HepG2 (cell line): ENCODE data around the gene STIM1. TPM values are rescaled to one million over a fixed set of nuclear protein-coding genes. Genes with fewer than 3 reads are reported as not detected.

Source experiments
- ATAC-seq: fragments of 200-7000 bp; cut with Tn5 transposase; 3 replicates; pipeline ENCODE4 v1.9.1; 2020; ENCODE audit warnings: mild to moderate bottlenecking, moderate library complexity
- BruUV-seq: library from RNA; stranded (reverse); fragments of 400-500 nt; replicated peaks from 2 replicates; lab custom pipeline; 2021; lab: Mats Ljungman, UMichigan
- CTCF ChIA-PET: fragments of 300-600 bp; formaldehyde crosslinking; extraction: SDS; loops from one replicate; lab custom pipeline; 2021; ENCODE audit warnings: low total read pairs, inconsistent platforms, low intra/inter-chr PET ratio; lab: Yijun Ruan, JAX
- POLR2A ChIA-PET: fragments of 350-600 bp; sonication (Branson Sonifier 250); formaldehyde crosslinking; loops from one replicate; lab custom pipeline; 2020; ENCODE audit warnings: antibody characterized with exemption, inconsistent platforms; lab: Yijun Ruan, JAX
- DNase-seq: peaks from one replicate; pipeline ENCODE4 v3.0.0-alpha.2; 2015; ENCODE audit warnings: low spot score
- FAIRE-seq: peaks from 3 replicates; lab custom pipeline; 2011; peaks lifted over from hg19 to GRCh38; lab: Jason Lieb, UNC
- H2AFZ ChIP-seq: one replicate; pipeline ENCODE4 v1.6.1; 2011; ENCODE audit warnings: low read length, inconsistent platforms
- H3K27ac ChIP-seq: fragments of 300-600 bp; 3 replicates; pipeline ENCODE4 v1.8.0; 2011; ENCODE audit warnings: mixed run types, mild to moderate bottlenecking, mixed read lengths, low read length, inconsistent platforms; ENCODE audit not compliant: insufficient read depth; ENCODE audit errors: extremely low read length
- H3K27me3 ChIP-seq, 2 experiments: fragments of 200-600 bp in 1 of 2; 2 replicates in 1 of 2; 3 replicates in 1 of 2; pipeline versions ENCODE4 v1.6.0 to v1.8.0; 2011; ENCODE audit warnings: low read length in 2 of 2, mild to moderate bottlenecking in 2 of 2, moderate library complexity in 2 of 2, inconsistent platforms in 1 of 2; ENCODE audit not compliant: insufficient read depth in 2 of 2, control insufficient read depth in 1 of 2
- H3K36me3 ChIP-seq, 2 experiments: fragments of 200-600 bp in 1 of 2; replicated peaks in 1 of 2; 2 replicates in 1 of 2; 3 replicates in 1 of 2; pipeline versions ENCODE4 v1.5.1 to v1.8.0; 2011; ENCODE audit warnings: low read length in 2 of 2, inconsistent platforms in 1 of 2; ENCODE audit not compliant: insufficient read depth in 2 of 2, control insufficient read depth in 1 of 2
- H3K4me1 ChIP-seq: 2 replicates; pipeline ENCODE4 v1.5.1; 2012; ENCODE audit warnings: low read length, inconsistent platforms; ENCODE audit not compliant: insufficient read depth
- H3K4me2 ChIP-seq: 2 replicates; pipeline ENCODE4 v1.6.0; 2011; ENCODE audit warnings: low read depth, low read length, inconsistent platforms
- H3K4me3 ChIP-seq, 3 experiments: fragments of 200-600 bp in 1 of 3; sonication (generic), shearing (Covaris generic) in 1 of 3; replicated peaks in 1 of 3; 2 replicates each; pipeline ENCODE4 v1.5.1; 2011 to 2016; ENCODE audit warnings: low read length in 3 of 3, inconsistent platforms in 2 of 3, low read depth in 2 of 3, mild to moderate bottlenecking in 2 of 3, control low read depth in 1 of 3, mixed read lengths in 1 of 3; ENCODE audit not compliant: insufficient read depth in 1 of 3
- H3K79me2 ChIP-seq: one replicate; pipeline ENCODE4 v1.6.1; 2011; ENCODE audit warnings: low read length, inconsistent platforms; ENCODE audit not compliant: insufficient read depth
- H3K9ac ChIP-seq: 2 replicates; pipeline ENCODE4 v1.6.0; 2011; ENCODE audit warnings: mild to moderate bottlenecking, low read depth, low read length, inconsistent platforms; ENCODE audit not compliant: insufficient read depth
- H3K9me3 ChIP-seq: 2 replicates; pipeline ENCODE4 v1.5.1; 2012; ENCODE audit warnings: mild to moderate bottlenecking, low read length
- H4K20me1 ChIP-seq: 2 replicates; pipeline ENCODE4 v1.6.0; 2011; ENCODE audit warnings: inconsistent platforms, mild to moderate bottlenecking, low read length, moderate library complexity; ENCODE audit not compliant: insufficient read depth
- ARNTL ChIP-seq: sonication (generic); formaldehyde crosslinking; IDR thresholded peaks from 2 replicates; pipeline ENCODE4 v1.4.0; 2020; ENCODE audit warnings: mild to moderate bottlenecking, missing genetic modification reagents
- ATRX ChIP-seq: sonication (generic); formaldehyde crosslinking; IDR thresholded peaks from 2 replicates; pipeline ENCODE4 v1.4.0; 2020; ENCODE audit warnings: missing genetic modification reagents, borderline replicate concordance
- DR1 ChIP-seq: sonication (generic); formaldehyde crosslinking; IDR thresholded peaks from 2 replicates; pipeline ENCODE4 v1.8.0; 2021; ENCODE audit warnings: mild to moderate bottlenecking, missing genetic modification reagents, inconsistent platforms
- ELF3 ChIP-seq: IDR thresholded peaks from 2 replicates; pipeline ENCODE4 v1.6.1; 2016; ENCODE audit warnings: missing genetic modification reagents, missing compliant biosample characterization
- GFI1 ChIP-seq: sonication (generic); formaldehyde crosslinking; IDR thresholded peaks from 2 replicates; pipeline ENCODE4 v1.5.0; 2020; ENCODE audit warnings: missing genetic modification reagents, mild to moderate bottlenecking, borderline replicate concordance
- KLF9 ChIP-seq: IDR thresholded peaks from 2 replicates; pipeline ENCODE4 v1.6.1; 2016; ENCODE audit warnings: low read depth
- LCORL ChIP-seq, 2 experiments: fragments of 450-650 bp in 1 of 2; sonication (generic) in 1 of 2; formaldehyde crosslinking in 1 of 2; IDR thresholded peaks; 2 replicates each; pipeline versions ENCODE4 v1.5.0 to v1.6.1; 2017 to 2020; ENCODE audit warnings: antibody characterized with exemption in 1 of 2, missing genetic modification reagents in 1 of 2
- MIXL1 ChIP-seq: IDR thresholded peaks from 2 replicates; pipeline ENCODE4 v1.6.1; 2016
- SIN3A ChIP-seq: IDR thresholded peaks from 2 replicates; pipeline ENCODE4 v1.6.1; 2011; ENCODE audit warnings: low read depth, mild to moderate bottlenecking, control low read depth, low read length, borderline replicate concordance
- SKI ChIP-seq: fragments of 450-650 bp; IDR thresholded peaks from one replicate; pipeline ENCODE4 v1.6.1; 2018; ENCODE audit warnings: mild to moderate bottlenecking; ENCODE audit not compliant: partially characterized antibody
- TCF7 ChIP-seq: sonication (generic); IDR thresholded peaks from 2 replicates; pipeline ENCODE4 v1.6.1; 2016; ENCODE audit warnings: antibody characterized with exemption, low read depth
- ZNF34 ChIP-seq: sonication (generic); formaldehyde crosslinking; IDR thresholded peaks from 2 replicates; pipeline ENCODE4 v1.4.0; 2020; ENCODE audit warnings: mild to moderate bottlenecking, missing genetic modification reagents, borderline replicate concordance
- ZNF615 ChIP-seq: sonication (generic); formaldehyde crosslinking; IDR thresholded peaks from 2 replicates; pipeline ENCODE4 v1.5.0; 2020; ENCODE audit warnings: mild to moderate bottlenecking, missing genetic modification reagents, borderline replicate concordance
- WGBS: methylation state at CpG from one replicate; pipeline ENCODE4 v1.1.6; 2017; ENCODE audit warnings: low lambda C conversion rate; 5-methylcytosine and 5-hydroxymethylcytosine counted together
- in situ Hi-C: cut with HindIII; loops from 2 replicates; pipeline ENCODE4 v1.10.0; 2017; ENCODE audit warnings: low pct_unique_long_range_greater_than_20kb; ENCODE audit not compliant: extremely low pct_ligation_motif_present
- intact Hi-C: fragments of 100-400 bp; cut with micrococcal nuclease; formaldehyde crosslinking; loops from one replicate; pipeline ENCODE4 v1.10.0; 2022; ENCODE audit not compliant: unreplicated experiment
- polyA plus RNA-seq, 8 experiments: library from polyadenylated mRNA; depleted of rRNA in 3 of 8; stranded (reverse) in 7 of 8; unstranded in 1 of 8; fragments of >200 nt; fragmentation: Illumina TruSeq in 4 of 8; extraction: Trizol in 4 of 8; gene quantifications; 2 replicates each; pipeline versions ENCODE4 v1.2.1 to v1.2.3, GENCODE V29; 2011 to 2016; ENCODE audit warnings: low read depth in 4 of 8, missing spikeins in 1 of 8, mixed read lengths in 1 of 8; ENCODE audit not compliant: insufficient read depth in 1 of 8
- total RNA-seq, 5 experiments: library from RNA; depleted of rRNA; stranded (reverse); fragments of >200 nt; fragmentation: Illumina TruSeq; extraction: Trizol; gene quantifications; 2 replicates each; pipeline ENCODE4 v1.2.3, GENCODE V29; 2016; ENCODE audit warnings: low read depth in 1 of 5
- TF ChIP-seq, protein P1 (sequence below): sonication (generic); formaldehyde crosslinking; IDR thresholded peaks from 2 replicates; pipeline ENCODE4 v1.8.1; 2023; ENCODE audit warnings: mild to moderate bottlenecking, missing genetic modification reagents
- TF ChIP-seq, protein P2 (sequence below): sonication (generic); formaldehyde crosslinking; IDR thresholded peaks from 2 replicates; pipeline ENCODE4 v1.4.0; 2020; ENCODE audit warnings: missing genetic modification reagents, borderline replicate concordance
- TF ChIP-seq, protein P3 (sequence below): sonication (generic); formaldehyde crosslinking; IDR thresholded peaks from 2 replicates; pipeline ENCODE4 v1.4.0; 2020; ENCODE audit warnings: missing genetic modification reagents
- TF ChIP-seq, protein P4 (sequence below): sonication (generic); formaldehyde crosslinking; IDR thresholded peaks from 2 replicates; pipeline ENCODE4 v1.5.0; 2020; ENCODE audit warnings: mild to moderate bottlenecking, missing genetic modification reagents, borderline replicate concordance

Gene STIM1
- total and polyA plus RNA-seq, 2 of the 13 experiments (the other 11 are each of a cell fraction or from before 2014, with no cell fraction given): 19.2 to 28.5 TPM

DNA sequence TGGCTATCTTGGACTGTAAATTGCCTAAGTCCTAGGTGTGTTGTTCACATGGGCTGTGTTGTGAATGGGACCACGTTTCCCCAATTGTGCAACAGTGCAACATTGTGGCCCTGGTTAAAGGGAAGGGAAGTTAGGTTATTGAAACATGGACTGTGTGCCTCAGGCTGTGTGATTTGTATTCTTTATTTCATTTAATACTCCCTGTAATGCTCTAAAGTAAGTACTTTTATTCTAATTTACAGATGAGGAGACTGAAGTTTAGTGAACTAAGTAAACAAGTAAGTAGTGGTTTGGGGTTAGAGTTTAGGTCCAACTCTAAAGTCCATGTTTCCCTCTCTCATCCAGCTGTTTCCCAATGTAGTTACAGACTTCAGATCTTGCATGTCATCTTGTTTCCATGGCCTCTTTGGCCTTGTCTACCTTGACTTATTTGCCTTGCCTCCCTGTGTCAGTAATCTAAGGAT, 77.7 kb downstream of the STIM1 start:
- peak overlapping the region in 1 of 3 experiments; percentile 32; a peak in 1 of 6 replicates for H3K4me3 ChIP-seq
- peak overlapping the region; percentile 76 for H3K27ac ChIP-seq
- ATAC-seq (peak; percentile 88), DNase-seq (peak; percentile 88), FAIRE-seq (peak; percentile 92)
- POLR2A ChIA-PET: interaction anchor here (0.9 to 3.1 kb wide), 6 partner anchors 9 to 127 kb away, joined by 3 to 14 read pairs (median 6); partner anchors contain the start of gene STIM1
- peak overlapping the region; percentile 40 for H3K9ac ChIP-seq
- CTCF ChIA-PET: interaction anchor here (1.0 kb wide), 1 partner anchor 26 kb away, joined by 3 read pairs; no protein-coding TSS in a partner anchor
- no peaks in the 10 kb centered on the region for H3K9me3 ChIP-seq
- no peak overlapping the region for H2AFZ ChIP-seq
- in situ Hi-C loops (no loop called here), intact Hi-C loops (no loop called here)
- peaks cover 69% of the 10 kb centered on the region for H3K4me1 ChIP-seq
- WGBS: 12% methylated on average over 1 of the region's 1 CpG
- peak overlapping the region; percentile 59 for H3K4me2 ChIP-seq
- H4K20me1 ChIP-seq: no peaks in the 10 kb centered on the region
- no peaks in the 10 kb centered on the region for H3K36me3 ChIP-seq
- no TSS peak for BruUV-seq
- peaks cover 18% of the 10 kb centered on the region for H3K79me2 ChIP-seq
- no peaks in the 10 kb centered on the region for H3K27me3 ChIP-seq
- peak; percentile 77 for TF ChIP-seq TCF7
- no peak for TF ChIP-seq LCORL (IDR thresholded peaks at IDR 0.05)
- TF ChIP-seq LCORL (CRISPR knock-in tag; IDR thresholded peaks at IDR 0.05): peak; percentile 62; the same call in 1 of the 2 replicates
- TF ChIP-seq SIN3A: 0 out of 2 replicates have a peak, but pooled peaks have one; percentile 60
- no peak for TF ChIP-seq ZNF615
- TF ChIP-seq ATRX (CRISPR knock-in tag): no peak
- no peak; the same call in 1 of the 2 replicates for TF ChIP-seq MIXL1 (CRISPR knock-in tag)
- no peak for TF ChIP-seq GFI1 (CRISPR knock-in tag)
- peak; percentile 68 for TF ChIP-seq SKI
- TF ChIP-seq, protein P1, sequence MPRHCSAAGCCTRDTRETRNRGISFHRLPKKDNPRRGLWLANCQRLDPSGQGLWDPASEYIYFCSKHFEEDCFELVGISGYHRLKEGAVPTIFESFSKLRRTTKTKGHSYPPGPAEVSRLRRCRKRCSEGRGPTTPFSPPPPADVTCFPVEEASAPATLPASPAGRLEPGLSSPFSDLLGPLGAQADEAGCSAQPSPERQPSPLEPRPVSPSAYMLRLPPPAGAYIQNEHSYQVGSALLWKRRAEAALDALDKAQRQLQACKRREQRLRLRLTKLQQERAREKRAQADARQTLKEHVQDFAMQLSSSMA: no peak
- TF ChIP-seq KLF9 (CRISPR knock-in tag): 0 out of 2 replicates have a peak, but pooled peaks have one; percentile 61
- TF ChIP-seq ZNF34 (CRISPR knock-in tag): no peak
- TF ChIP-seq, protein P2, sequence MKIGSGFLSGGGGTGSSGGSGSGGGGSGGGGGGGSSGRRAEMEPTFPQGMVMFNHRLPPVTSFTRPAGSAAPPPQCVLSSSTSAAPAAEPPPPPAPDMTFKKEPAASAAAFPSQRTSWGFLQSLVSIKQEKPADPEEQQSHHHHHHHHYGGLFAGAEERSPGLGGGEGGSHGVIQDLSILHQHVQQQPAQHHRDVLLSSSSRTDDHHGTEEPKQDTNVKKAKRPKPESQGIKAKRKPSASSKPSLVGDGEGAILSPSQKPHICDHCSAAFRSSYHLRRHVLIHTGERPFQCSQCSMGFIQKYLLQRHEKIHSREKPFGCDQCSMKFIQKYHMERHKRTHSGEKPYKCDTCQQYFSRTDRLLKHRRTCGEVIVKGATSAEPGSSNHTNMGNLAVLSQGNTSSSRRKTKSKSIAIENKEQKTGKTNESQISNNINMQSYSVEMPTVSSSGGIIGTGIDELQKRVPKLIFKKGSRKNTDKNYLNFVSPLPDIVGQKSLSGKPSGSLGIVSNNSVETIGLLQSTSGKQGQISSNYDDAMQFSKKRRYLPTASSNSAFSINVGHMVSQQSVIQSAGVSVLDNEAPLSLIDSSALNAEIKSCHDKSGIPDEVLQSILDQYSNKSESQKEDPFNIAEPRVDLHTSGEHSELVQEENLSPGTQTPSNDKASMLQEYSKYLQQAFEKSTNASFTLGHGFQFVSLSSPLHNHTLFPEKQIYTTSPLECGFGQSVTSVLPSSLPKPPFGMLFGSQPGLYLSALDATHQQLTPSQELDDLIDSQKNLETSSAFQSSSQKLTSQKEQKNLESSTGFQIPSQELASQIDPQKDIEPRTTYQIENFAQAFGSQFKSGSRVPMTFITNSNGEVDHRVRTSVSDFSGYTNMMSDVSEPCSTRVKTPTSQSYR (CRISPR knock-in tag): peak; percentile 21; the same call in 1 of the 2 replicates
- TF ChIP-seq ELF3 (CRISPR knock-in tag): peak; percentile 75; the same call in 1 of the 2 replicates
- TF ChIP-seq, protein P3, sequence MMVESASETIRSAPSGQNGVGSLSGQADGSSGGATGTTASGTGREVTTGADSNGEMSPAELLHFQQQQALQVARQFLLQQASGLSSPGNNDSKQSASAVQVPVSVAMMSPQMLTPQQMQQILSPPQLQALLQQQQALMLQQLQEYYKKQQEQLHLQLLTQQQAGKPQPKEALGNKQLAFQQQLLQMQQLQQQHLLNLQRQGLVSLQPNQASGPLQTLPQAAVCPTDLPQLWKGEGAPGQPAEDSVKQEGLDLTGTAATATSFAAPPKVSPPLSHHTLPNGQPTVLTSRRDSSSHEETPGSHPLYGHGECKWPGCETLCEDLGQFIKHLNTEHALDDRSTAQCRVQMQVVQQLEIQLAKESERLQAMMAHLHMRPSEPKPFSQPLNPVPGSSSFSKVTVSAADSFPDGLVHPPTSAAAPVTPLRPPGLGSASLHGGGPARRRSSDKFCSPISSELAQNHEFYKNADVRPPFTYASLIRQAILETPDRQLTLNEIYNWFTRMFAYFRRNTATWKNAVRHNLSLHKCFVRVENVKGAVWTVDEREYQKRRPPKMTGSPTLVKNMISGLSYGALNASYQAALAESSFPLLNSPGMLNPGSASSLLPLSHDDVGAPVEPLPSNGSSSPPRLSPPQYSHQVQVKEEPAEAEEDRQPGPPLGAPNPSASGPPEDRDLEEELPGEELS (CRISPR knock-in tag): peak; percentile 81
- no peak for TF ChIP-seq DR1 (CRISPR knock-in tag)
- 0 out of 2 replicates have a peak, but pooled peaks have one; percentile 53 for TF ChIP-seq ARNTL (CRISPR knock-in tag)
- TF ChIP-seq, protein P4, sequence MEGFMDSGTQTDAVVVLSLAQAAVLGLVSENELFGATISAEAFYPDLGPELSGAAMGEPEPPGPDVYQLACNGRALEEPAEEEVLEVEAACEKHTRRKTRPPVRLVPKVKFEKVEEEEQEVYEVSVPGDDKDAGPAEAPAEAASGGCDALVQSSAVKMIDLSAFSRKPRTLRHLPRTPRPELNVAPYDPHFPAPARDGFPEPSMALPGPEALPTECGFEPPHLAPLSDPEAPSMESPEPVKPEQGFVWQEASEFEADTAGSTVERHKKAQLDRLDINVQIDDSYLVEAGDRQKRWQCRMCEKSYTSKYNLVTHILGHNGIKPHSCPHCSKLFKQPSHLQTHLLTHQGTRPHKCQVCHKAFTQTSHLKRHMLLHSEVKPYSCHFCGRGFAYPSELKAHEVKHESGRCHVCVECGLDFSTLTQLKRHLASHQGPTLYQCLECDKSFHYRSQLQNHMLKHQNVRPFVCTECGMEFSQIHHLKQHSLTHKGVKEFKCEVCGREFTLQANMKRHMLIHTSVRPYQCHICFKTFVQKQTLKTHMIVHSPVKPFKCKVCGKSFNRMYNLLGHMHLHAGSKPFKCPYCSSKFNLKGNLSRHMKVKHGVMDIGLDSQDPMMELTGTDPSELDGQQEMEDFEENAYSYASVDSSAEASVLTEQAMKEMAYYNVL: peak; percentile 63; the same call in 1 of the 2 replicates
